Activated naive CD4-positive, alpha-beta T cell treated with anti-CD3 and anti-CD28 coated beads, Interleukin-2, amount 10 ng/mL, durations not matched to agents 7 days and 5 days (primary cell): ENCODE data around the gene TPRG1.

Experiments
- CTCF ChIA-PET: fragments of 350-600 bp; sonication (Branson Sonifier 250); formaldehyde crosslinking; loops from one replicate; lab custom pipeline; 2021; ENCODE audit warnings: antibody characterized with exemption; lab: Charles Lee
- DNase-seq: peaks from one replicate; pipeline ENCODE4 v3.0.0-alpha.2; 2020
- H3K27ac Mint-ChIP-seq: one replicate; pipeline ENCODE4 v1.8.0; 2021; ENCODE audit warnings: mild to moderate bottlenecking, moderate library complexity, mixed read lengths
- H3K27me3 Mint-ChIP-seq: one replicate; pipeline ENCODE4 v1.8.0; 2021; ENCODE audit warnings: mild to moderate bottlenecking, mixed read lengths
- H3K36me3 Mint-ChIP-seq: one replicate; pipeline ENCODE4 v1.8.0; 2021; ENCODE audit warnings: mixed read lengths
- H3K4me1 Mint-ChIP-seq: one replicate; pipeline ENCODE4 v1.8.0; 2021; ENCODE audit warnings: mixed read lengths
- H3K4me3 Mint-ChIP-seq: one replicate; pipeline ENCODE4 v1.8.0; 2021; ENCODE audit warnings: mild to moderate bottlenecking, moderate library complexity, mixed read lengths
- H3K9me3 Mint-ChIP-seq: one replicate; pipeline ENCODE4 v1.8.0; 2021; ENCODE audit warnings: mixed read lengths

TPRG1 gene

DNA sequence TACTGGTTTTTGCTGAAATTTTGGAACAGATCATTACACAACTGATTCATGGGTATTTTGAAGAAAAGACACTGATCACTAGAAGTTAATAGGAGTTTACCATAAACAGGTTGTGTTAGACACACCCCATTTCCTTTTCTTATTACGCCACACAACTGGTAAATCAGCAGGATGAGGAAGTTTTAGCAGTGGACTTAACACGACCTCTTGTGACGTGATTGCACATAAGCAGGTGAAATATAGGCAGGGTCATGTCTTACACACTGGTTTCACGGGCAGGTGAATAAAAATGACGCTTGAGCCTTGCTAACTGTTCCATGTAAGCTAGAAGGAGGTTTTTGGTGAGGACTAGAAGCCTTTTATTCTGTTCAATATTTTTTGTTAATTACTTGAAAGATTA is 27.1 kb upstream of the TPRG1 start:
- Mint-ChIP-seq H3K36me3 (no peaks in the 10 kb centered on the region), H3K4me3 (no peak overlapping the region), H3K27me3 (peaks cover 7% of the 10 kb centered on the region), H3K27ac (no peak overlapping the region), H3K9me3 (no peaks in the 10 kb centered on the region), H3K4me1 (peaks cover 45% of the 10 kb centered on the region)
- peak; percentile 43 for DNase-seq
- CTCF ChIA-PET, result interaction anchor here (1.0 to 11.0 kb wide), 9 partner anchors 39 to 1405 kb away, joined by 3 to 151 read pairs (median 5); no protein-coding TSS in a partner anchor

DNA sequence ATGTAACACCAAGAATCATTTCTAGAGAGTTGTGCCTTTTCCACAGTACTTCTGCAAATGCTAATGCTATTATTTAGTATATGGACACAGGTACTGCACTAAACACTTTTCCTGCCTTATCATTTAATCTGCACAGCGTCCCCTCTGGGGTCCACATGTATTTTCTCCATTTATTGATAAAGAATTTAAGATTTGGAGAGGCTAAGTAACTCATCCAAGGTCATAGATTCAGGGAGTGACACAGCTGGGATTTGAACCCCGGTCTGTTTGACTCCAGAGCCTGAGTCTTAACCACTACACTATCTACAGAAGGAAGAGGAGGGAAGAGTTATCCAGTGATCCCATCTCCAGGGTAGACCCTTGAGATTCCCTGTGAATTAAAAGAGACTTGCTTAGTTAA is 24.9 kb upstream of the TPRG1 start:
- no peak overlapping the region for H3K4me3 Mint-ChIP-seq

DNA sequence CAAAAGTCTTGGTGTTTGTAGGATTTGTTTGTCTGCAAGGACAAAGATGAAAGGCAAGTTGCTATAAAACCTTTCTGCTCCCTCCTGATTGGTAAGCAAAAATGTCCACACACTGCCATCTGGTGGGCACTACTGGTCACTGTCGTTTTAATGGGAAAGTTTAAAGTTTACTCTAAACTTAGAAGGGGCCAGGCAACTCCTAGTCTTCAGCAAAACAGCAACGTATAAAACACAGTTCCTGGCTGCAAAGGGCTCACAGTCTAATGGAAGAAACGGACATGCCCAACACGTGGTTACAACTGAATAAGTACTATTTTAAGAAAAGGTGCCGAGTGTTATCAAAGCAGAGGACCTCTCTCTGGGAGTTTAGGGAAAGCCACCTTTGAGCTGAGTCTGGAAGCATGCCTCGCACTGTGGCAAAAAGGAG is 23.7 kb upstream of the TPRG1 start:
- Mint-ChIP-seq H3K4me3 (no peak overlapping the region), H3K9me3 (no peaks in the 10 kb centered on the region), H3K27ac (no peak overlapping the region), H3K27me3 (peaks cover 7% of the 10 kb centered on the region), H3K4me1 (peaks cover 37% of the 10 kb centered on the region), H3K36me3 (no peaks in the 10 kb centered on the region)
- peak; percentile 79 for DNase-seq
- CTCF ChIA-PET, result interaction anchor here (0.8 to 2.3 kb wide), 9 partner anchors 9 to 1411 kb away, joined by 3 to 20 read pairs (median 5); no protein-coding TSS in a partner anchor

More for the DNA sequence above, 24.9 kb upstream of the TPRG1 start:
- no peaks in the 10 kb centered on the region for H3K36me3 Mint-ChIP-seq
- no peaks in the 10 kb centered on the region for H3K9me3 Mint-ChIP-seq
- H3K27ac Mint-ChIP-seq, result no peak overlapping the region
- no peak for DNase-seq
- H3K4me1 Mint-ChIP-seq, result peaks cover 44% of the 10 kb centered on the region
- peaks cover 7% of the 10 kb centered on the region for H3K27me3 Mint-ChIP-seq
- CTCF ChIA-PET, result interaction anchor here (1.1 to 11.0 kb wide), 5 partner anchors 16 to 1408 kb away, joined by 3 to 151 read pairs (median 6); no protein-coding TSS in a partner anchor

DNA sequence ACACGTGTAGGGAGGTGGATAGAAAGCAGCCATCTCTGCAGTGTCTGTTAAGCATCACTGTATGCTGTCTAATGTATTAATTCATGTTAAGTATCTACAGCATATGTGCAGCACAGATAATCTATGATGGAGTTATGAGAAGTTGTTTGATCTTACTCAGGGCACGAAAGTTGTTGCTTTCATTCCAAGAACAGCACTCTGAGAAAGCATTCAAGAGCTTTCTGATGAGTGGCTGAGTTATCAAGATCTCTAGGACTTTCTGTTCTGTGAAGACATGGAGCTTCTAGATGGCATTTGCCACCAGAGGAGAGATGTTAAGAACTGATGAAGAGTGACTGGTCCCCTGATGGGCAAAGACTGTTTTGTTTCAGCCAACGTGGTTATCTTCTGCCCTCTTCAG is 22.6 kb upstream of the TPRG1 start:
- H3K27me3 Mint-ChIP-seq, result peaks cover 12% of the 10 kb centered on the region
- H3K27ac Mint-ChIP-seq, result no peak overlapping the region
- no peak overlapping the region for H3K4me3 Mint-ChIP-seq
- no peak for DNase-seq
- CTCF ChIA-PET, result interaction anchor here (0.9 to 2.3 kb wide), 8 partner anchors 12 to 1412 kb away, joined by 3 to 20 read pairs (median 4); no protein-coding TSS in a partner anchor
- no peaks in the 10 kb centered on the region for H3K36me3 Mint-ChIP-seq
- no peaks in the 10 kb centered on the region for H3K9me3 Mint-ChIP-seq
- peaks cover 28% of the 10 kb centered on the region for H3K4me1 Mint-ChIP-seq

DNA sequence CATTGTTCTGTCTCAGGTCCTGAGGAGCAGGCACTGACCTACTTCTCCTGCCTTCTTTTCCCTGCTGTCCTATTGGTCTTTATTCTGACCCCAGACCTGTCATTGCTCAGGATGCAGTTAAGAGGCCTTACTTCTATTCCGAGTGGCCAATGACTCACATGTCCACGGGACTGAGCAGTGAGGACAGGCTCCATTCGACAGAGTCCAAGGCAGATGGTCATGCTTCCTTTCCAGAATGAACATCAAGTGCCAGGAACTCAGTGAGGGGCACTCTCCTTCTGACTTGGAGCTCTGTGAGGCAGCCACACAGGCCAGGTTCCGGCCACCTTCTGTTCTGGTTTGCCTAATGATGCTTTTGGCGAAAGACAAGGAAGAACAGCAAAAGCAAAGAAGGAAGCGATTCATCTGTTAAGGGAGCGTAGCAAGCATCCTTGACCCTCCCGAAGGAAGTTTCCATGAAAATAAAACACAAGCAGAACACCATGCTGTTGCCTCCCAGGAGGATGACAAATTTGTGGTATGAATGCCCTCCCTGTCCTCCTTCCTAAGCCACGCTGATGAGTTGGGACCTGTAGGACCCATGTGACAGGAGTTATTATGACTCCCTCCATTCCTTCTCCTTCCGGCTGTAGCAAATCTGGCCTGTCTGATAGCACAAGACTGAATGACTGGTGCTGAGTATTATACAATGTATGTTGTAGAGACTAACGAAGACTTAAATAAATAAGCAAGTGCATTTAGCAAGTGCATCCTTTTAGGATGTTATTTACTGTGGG is 14.4 kb upstream of the TPRG1 start:
- Mint-ChIP-seq H3K4me3 (no peak overlapping the region), H3K36me3 (no peaks in the 10 kb centered on the region), H3K9me3 (no peaks in the 10 kb centered on the region), H3K4me1 (no peaks in the 10 kb centered on the region), H3K27ac (no peak overlapping the region), H3K27me3 (peaks cover 12% of the 10 kb centered on the region)
- DNase-seq, result no peak
- CTCF ChIA-PET, result interaction anchor here (1.1 kb wide), 1 partner anchor 1417 kb away, joined by 3 read pairs; no protein-coding TSS in a partner anchor

DNA sequence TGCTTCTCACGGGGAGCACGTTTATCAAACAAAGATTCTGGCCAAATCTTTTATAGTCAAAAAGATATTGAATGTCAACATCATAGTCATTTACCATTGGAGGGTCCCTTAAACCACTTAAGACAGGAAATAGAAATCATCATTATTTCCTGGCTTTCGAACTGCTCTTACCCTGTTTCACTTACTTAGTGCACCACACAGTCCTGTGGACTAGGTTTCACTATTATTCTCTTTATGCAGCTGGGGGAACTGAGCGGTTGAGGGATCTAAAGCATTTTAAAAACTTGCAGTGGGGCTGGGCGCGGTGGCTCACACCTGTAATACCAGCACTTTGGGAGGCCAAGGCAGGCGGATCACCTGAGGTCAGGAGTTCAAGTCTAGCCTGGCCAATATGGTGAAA is 13.7 kb upstream of the TPRG1 start:
- H3K4me1 Mint-ChIP-seq, result no peaks in the 10 kb centered on the region
- CTCF ChIA-PET, result no interaction called here
- H3K27ac Mint-ChIP-seq, result no peak overlapping the region
- no peaks in the 10 kb centered on the region for H3K36me3 Mint-ChIP-seq
- H3K27me3 Mint-ChIP-seq, result peaks cover 12% of the 10 kb centered on the region
- DNase-seq, result no peak
- H3K9me3 Mint-ChIP-seq, result no peaks in the 10 kb centered on the region
- H3K4me3 Mint-ChIP-seq, result no peak overlapping the region

DNA sequence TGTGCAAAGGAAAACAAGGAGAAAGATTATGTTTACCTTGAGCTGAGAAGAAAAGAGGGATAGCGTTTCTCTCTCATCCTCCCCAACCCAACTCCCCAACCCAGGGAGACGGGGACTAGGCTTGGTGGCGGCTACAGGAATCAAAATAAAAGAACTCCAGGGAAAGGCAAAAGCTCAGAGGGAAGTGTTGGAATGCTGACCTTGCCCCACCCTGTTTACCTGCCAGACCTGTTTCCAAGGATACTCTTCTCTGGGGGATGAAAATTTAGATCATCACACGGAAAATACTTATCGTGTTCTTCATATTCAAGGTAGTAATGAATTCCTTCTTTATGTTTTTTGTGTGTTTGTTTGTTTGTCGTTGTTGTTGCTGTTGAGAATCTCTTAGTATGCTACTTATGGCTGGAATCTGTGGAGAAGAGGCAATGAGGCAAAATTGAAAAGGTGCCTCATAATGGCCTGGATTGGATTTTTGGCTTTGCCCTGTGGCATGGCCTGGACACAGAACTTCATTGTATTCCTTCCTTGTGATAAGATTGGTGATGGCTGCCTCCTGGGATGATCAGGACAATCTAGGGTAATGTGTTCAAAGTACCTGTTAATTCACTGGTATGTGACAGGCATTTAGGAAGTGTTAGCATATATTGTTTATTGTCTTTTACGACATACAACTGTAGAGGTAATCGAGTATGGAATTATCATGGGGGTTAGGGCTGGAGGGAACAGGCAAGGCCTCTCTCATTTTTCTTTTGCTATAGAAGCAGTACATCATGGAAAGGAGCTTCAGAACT is 11.1 kb upstream of the TPRG1 start:
- H3K27me3 Mint-ChIP-seq, result peaks cover 7% of the 10 kb centered on the region
- H3K4me3 Mint-ChIP-seq, result no peak overlapping the region
- no peaks in the 10 kb centered on the region for H3K4me1 Mint-ChIP-seq
- CTCF ChIA-PET, result no interaction called here
- H3K9me3 Mint-ChIP-seq, result no peaks in the 10 kb centered on the region
- DNase-seq, result no peak
- no peak overlapping the region for H3K27ac Mint-ChIP-seq
- H3K36me3 Mint-ChIP-seq, result no peaks in the 10 kb centered on the region

DNA sequence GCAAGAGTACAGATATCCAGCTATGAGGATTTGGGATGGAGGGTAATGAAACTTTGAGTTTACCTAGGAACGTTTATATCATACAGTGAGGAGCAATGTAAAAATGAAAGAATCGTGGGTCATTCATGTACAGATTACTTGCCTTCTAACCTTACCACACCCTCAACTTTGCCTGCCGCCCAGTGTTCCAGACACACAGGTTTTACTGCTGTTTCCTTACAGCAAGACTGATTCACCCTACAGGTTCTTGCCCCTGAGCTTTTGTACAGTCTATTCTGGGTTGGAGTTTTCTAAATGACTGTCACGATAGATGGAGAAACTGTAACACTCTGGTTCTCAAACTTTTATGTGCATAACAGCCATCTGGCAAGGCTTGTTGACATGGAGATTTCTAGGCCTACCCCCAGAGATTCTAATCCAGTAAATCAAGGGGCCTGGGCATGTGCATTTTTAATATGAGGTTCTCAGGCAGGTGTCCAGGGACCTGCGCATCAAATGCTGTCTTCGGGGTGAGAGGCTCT is 6.6 kb upstream of the TPRG1 start:
- Mint-ChIP-seq H3K4me1 (peaks cover 7% of the 10 kb centered on the region), H3K27me3 (peaks cover 4% of the 10 kb centered on the region), H3K4me3 (no peak overlapping the region), H3K9me3 (no peaks in the 10 kb centered on the region), H3K27ac (no peak overlapping the region), H3K36me3 (no peaks in the 10 kb centered on the region)
- CTCF ChIA-PET, result no interaction called here
- DNase-seq, result no peak

DNA sequence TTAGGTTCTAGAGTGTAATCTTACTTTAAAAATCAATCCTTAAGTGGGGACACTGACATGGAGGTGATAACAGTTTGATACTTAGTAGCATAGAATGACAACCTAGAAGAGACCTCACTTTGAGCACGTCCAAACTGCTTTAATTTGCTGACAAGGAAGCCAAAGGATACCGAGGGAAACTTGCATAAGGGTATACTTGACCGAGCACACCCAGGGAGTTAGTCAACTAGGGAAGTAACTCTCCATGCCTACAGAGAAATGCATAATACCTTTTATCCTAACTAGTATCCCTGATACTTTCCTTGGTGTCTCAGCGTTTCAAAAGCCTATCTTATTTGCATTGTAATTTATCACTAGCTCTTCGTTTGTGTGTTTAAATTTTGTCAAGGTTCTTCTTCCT is 5.5 kb upstream of the TPRG1 start:
- H3K27me3 Mint-ChIP-seq, result peaks cover 4% of the 10 kb centered on the region

DNA sequence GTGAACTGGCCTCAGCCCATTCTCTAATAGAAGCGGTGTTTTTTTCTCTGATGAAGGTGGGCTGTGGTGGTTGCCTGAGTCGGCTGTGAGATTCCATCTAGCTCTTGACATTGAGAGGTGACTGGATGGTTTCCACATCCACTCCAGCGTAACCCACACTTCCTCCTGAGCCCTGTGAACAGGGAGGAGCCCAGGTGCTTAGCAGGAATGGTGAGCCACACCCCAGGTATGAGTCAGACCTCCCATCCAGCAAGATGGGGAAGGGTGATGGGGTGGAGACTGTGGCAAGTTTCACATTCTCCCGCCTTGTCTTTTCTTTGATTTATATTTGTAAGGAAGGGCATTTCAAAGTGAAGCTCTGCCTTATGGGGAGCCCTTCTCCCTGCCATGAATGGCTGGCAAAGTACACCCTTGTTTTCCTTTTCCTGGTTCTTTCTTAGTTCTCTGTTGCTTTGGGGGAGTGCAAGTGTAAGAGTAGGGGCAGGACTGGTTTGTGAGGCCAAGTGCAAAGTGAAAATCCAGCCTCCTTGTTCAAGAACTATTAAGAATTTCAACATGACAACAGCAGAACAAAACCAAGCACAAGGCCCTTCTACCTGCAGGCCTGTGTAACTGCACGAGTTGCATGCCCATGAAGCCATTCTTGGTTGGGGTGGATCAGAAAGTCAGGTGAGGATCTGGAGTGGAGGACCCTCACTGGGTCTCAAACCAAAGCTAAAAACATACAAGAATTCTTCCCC is 4.6 kb upstream of the TPRG1 start:
- peak overlapping the region; percentile 4 for H3K27ac Mint-ChIP-seq
- no peak for DNase-seq
- H3K9me3 Mint-ChIP-seq, result no peaks in the 10 kb centered on the region
- H3K4me3 Mint-ChIP-seq, result no peak overlapping the region
- no peaks in the 10 kb centered on the region for H3K36me3 Mint-ChIP-seq
- no peaks in the 10 kb centered on the region for H3K27me3 Mint-ChIP-seq
- CTCF ChIA-PET, result no interaction called here
- peaks cover 17% of the 10 kb centered on the region for H3K4me1 Mint-ChIP-seq

More for the DNA sequence above, 5.5 kb upstream of the TPRG1 start:
- Mint-ChIP-seq H3K27ac (no peak overlapping the region), H3K36me3 (no peaks in the 10 kb centered on the region), H3K9me3 (no peaks in the 10 kb centered on the region), H3K4me1 (peaks cover 9% of the 10 kb centered on the region), H3K4me3 (no peak overlapping the region)
- DNase-seq, result no peak
- CTCF ChIA-PET, result no interaction called here

DNA sequence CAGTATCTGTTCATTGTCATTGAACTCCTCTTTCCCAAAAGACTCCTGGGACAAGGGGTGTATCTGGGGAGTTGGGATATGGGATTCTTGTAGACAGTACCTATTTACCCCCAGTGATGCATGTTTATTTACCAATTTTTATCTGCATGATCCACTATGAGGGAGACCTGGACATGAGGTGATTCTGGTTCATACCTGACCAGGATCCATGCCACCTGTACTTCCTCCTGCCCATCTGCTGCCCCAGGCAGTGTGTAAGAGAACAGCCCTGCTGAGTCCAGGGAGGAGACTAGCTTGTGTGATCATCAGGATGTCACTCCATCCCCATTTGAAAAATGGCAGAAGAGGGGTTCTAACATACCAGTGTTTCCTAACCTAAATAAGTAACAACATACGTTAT is 3.1 kb upstream of the TPRG1 start:
- peaks cover 23% of the 10 kb centered on the region for H3K4me1 Mint-ChIP-seq
- no peaks in the 10 kb centered on the region for H3K9me3 Mint-ChIP-seq
- no peaks in the 10 kb centered on the region for H3K36me3 Mint-ChIP-seq
- H3K27ac Mint-ChIP-seq, result no peak overlapping the region
- no peaks in the 10 kb centered on the region for H3K27me3 Mint-ChIP-seq
- no peak overlapping the region for H3K4me3 Mint-ChIP-seq
- DNase-seq, result no peak
- CTCF ChIA-PET, result no interaction called here

DNA sequence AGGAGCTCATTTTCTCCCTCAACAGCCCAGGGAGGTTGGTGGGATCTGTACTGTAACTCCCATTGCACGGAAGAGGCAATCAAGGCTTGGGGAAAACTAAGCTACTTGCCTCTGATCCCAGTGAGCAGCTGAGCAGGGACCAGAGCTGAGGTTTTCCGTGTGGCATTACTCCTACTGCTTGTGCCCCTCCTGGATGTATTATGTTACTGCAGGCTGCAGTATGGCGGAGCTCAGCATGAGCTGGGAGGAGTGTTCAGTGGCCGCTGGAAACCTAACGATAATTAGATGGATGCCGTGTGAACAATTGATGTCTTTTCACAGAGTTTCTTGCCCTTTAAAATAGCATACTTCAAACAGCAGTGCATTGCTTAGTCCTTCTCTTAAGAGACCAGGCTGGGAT is 2.0 kb upstream of the TPRG1 start:
- Mint-ChIP-seq H3K27me3 (no peaks in the 10 kb centered on the region), H3K4me1 (peaks cover 23% of the 10 kb centered on the region), H3K36me3 (no peaks in the 10 kb centered on the region), H3K9me3 (no peaks in the 10 kb centered on the region), H3K27ac (no peak overlapping the region), H3K4me3 (no peak overlapping the region)
- CTCF ChIA-PET, result no interaction called here
- DNase-seq, result no peak

DNA sequence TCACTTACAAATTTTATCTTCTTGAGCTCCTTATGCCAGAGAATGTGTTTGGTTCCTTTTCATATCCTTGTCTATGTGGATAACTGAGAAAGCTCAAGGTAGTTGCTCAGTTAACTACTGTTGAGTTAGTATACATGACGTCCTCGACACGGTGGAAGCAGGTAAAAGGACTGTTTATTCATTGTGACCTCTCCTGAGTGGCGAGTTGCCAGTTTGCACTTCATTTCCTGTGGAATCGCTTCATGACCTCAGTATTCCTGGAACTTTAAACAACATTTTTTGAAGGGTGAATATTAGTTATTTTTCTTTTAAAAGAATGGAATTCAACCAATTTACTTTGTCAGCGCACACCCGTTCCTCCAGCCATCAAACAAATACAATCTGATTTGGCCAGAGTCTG is 1.2 kb upstream of the TPRG1 start:
- CTCF ChIA-PET, result no interaction called here
- no peak for DNase-seq
- Mint-ChIP-seq H3K36me3 (no peaks in the 10 kb centered on the region), H3K4me3 (no peak overlapping the region), H3K27me3 (no peaks in the 10 kb centered on the region), H3K4me1 (peaks cover 23% of the 10 kb centered on the region), H3K9me3 (no peaks in the 10 kb centered on the region), H3K27ac (no peak overlapping the region)
